Measurements from ENCODE around the gene POU6F2.
"Not testable (repeated sequence)": the region's sequence is repeated elsewhere in the genome, so short reads cannot be mapped to it uniquely, and the experiment has no call there.

POU6F2 gene

DNA sequence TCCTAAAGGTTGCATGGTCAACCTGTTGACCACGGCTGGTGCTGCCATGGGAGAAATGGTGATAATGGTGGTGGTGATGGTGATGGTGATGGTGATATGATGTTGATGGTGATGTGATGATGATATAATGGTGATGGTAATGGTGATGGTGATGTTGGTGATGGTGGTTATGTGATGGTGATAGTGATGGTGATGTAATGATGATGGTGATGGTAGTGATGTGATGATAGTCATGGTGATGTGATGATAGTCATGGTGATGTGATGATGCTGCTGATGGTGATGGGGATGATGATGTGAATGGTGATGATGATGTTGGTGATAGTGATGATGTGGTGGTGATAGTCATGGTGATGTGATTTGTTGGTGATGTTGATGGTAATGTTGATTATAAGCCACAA is 23.9 kb downstream of the POU6F2 start:
- no peak for DNase-seq

- no peak for DNase-seq
Observed at GRCh38 chr7:39002755-39003154, 25.0 kb downstream of the POU6F2 start.

DNA sequence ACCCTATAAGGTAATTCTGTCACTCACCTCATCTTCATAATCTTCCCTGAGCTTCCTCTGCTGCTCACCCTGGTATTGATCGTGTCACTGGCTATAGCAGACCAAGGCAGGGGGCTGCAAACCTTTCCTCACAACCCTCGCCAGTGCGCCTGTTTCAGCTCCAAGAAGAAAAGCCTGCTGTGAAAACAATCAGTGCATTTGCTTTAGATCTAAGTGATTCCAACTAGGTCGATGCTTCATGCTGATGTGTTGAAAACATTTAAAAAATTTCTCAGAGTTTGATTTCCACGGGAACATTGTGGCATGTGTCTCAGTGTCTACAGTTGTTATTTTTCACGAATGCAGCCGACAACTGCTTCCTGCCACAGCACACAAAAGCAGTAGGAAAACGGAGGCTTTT is 27.3 kb downstream of the POU6F2 start:
- DNase-seq = no peak

DNA sequence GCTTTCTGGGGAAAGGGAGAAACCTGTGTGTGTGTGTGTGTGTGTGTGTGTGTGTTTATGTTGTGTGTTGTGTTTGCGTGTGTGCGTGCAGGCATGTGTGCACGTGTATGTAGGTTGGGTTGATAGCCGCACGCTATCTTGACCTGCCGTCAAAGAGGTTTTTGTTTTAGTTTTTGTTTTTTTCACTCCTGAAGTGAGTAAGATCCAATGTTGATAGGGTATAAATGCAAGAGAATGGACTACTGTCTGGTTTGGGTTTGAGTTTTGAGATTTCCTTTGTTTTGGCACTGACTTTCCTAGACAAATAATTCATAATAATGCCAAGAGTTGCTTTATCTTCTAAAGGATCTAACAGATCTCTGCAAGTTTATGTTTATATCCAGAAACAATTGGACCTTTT is 27.8 kb downstream of the POU6F2 start:
- no peak for DNase-seq

GRCh38 chr7:39013049-39013939 is 35.6 kb downstream of the POU6F2 start:
- DNase-seq = not testable (repeated sequence)

DNA sequence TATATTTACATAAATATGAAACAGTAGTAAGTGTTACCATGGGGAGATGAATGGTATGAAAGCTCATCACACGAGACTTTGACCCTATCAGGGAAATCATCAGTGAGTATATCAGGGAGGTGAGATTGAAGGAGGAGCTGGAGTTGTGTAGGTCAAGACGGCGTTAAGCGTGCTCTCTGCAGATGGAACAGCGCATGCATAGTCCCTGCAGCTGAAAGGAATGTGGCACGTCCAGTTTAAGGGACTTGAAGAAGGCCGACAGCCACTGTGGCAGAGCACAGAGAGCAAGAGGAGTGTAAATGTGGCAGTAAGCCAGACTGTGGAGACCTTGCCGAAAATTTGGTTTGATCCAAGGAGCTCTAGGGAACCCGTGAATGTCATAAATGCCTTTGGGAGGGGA is 38.9 kb downstream of the POU6F2 start:
- no peak for DNase-seq

- no peak for DNase-seq
Observed at GRCh38 chr7:39017369-39017915, 39.7 kb downstream of the POU6F2 start.

GRCh38 chr7:39022796-39023195 is 45.1 kb downstream of the POU6F2 start:
- DNase-seq = no peak

GRCh38 chr7:39027491-39027890 is 49.8 kb downstream of the POU6F2 start:
- no peak for DNase-seq

GRCh38 chr7:39033885-39034624 is 56.3 kb downstream of the POU6F2 start:
- DNase-seq = no peak

- no peak for DNase-seq
Observed at GRCh38 chr7:39035156-39035555, 57.4 kb downstream of the POU6F2 start.

GRCh38 chr7:39035903-39036302 is 58.2 kb downstream of the POU6F2 start:
- DNase-seq = no peak

DNA sequence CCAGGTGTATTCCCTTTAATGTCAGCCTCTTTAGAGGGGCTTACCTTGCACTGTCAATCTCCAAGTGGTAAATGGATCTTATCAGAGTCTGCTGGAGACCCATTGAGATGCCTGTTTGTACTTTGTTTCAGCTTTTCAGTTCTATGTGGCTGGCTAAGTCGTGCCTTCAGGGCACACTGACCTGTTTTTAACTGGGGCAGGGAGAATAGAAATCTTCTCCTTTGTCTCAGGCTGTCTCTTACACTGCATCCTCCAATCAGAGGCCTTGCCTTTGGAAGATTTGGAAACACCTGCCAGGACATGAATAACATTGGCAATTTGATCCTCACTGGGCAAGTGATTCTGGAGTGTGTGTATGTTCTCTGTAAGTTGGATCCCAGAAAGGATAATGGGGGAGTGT is 65.0 kb downstream of the POU6F2 start:
- DNase-seq = no peak

- no peak for DNase-seq
Observed at GRCh38 chr7:39043531-39043930, 65.8 kb downstream of the POU6F2 start.

- DNase-seq = no peak
Observed at GRCh38 chr7:39044489-39044888, 66.8 kb downstream of the POU6F2 start.

DNA sequence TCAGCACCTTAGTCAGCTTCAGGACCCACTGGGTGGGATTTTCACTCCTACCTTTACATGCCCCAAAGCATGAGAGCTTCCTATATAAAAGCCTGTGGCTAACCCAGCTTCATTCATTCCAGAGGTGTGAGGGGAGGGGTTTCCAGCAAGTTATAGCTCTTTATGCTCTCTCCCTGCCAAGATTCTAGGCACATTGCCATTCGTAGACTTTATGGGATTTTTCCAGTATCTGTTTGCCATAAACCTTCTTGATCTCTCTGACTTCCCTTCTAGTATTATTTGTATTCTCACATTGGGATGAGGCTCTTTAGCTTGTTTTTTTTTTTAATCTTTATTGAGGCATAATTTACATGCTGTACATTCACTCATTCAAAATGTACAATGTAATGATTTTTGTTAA is 67.5 kb downstream of the POU6F2 start:
- DNase-seq = no peak

DNA sequence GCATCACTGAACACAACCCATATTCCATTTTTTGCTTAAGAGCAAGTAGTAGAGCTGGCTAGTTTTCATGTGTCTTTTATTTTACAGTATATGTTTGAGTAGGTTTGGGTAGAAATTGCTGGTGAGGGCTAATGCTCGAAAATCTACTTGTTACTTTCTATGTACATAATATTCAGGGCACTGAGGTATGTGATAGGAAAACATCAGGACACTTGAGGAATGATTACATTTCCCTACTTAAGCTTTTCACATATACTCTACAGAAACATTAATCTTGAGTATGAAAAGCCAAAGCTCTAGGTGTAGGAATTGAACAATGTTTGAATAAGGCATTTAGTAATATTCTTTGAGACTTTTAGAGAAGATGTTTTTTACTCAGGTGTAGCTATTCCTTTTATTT is 73.6 kb downstream of the POU6F2 start:
- no peak for DNase-seq

DNA sequence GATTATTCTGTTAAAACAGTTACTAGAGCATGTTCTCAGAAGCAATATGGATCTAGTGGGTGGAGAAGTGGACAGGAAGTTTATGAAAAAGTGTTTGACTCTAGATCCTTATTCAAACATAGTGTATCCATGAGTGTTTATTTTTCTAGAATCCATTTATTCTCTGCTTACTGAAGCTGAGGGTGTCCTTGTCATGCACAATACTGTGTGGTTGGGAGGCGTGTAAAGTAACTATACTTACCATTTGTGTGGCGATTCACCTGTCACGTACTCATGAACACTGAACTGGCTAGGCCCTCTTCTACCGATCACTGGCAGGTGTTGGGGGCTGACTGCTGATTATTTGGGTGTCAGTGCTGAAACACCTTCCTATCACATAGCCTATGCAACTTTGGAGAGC is 74.0 kb downstream of the POU6F2 start:
- peak; percentile 86 for DNase-seq

- no peak for DNase-seq
Observed at GRCh38 chr7:39054731-39055130, 77.0 kb downstream of the POU6F2 start.

GRCh38 chr7:39056153-39056552 is 78.4 kb downstream of the POU6F2 start:
- no peak for DNase-seq

- no peak for DNase-seq
Observed at GRCh38 chr7:39062811-39063210, 85.1 kb downstream of the POU6F2 start.

- no peak for DNase-seq
Observed at GRCh38 chr7:39069031-39069430, 91.3 kb downstream of the POU6F2 start.

GRCh38 chr7:39069896-39070881 is 92.5 kb downstream of the POU6F2 start:
- no peak for DNase-seq

All from NCI-H2029 treated with DMSO at 0.1 percent for 48 hours (cell line).